Astrocyte (in vitro differentiated cells and primary cell): Measurements from ENCODE around the gene CAPG. TPM values are rescaled to one million over a fixed set of nuclear protein-coding genes. Genes with fewer than 3 reads are reported as not detected.

Experiments
- DNase-seq: peaks from one replicate; pipeline ENCODE4 v3.0.0-alpha.2; 2010; ENCODE audit warnings: low read depth
- FAIRE-seq: peaks from 2 replicates; lab custom pipeline; 2011; peaks lifted over from hg19 to GRCh38; lab: Jason Lieb, UNC
- H2AFZ ChIP-seq: 2 replicates; pipeline ENCODE4 v1.6.0; 2012; ENCODE audit warnings: low read depth, low read length, inconsistent platforms
- H3K27ac ChIP-seq: 2 replicates; pipeline ENCODE4 v1.5.1; 2011; ENCODE audit warnings: low read depth, low read length, inconsistent platforms
- H3K27me3 ChIP-seq: 2 replicates; pipeline ENCODE4 v1.6.0; 2011; ENCODE audit warnings: low read length, inconsistent platforms; ENCODE audit not compliant: insufficient read depth
- H3K36me3 ChIP-seq: 2 replicates; pipeline ENCODE4 v1.5.1; 2011; ENCODE audit warnings: low read length, inconsistent platforms; ENCODE audit not compliant: insufficient read depth
- H3K4me1 ChIP-seq: 2 replicates; pipeline ENCODE4 v1.5.1; 2011; ENCODE audit warnings: low read length, inconsistent platforms; ENCODE audit not compliant: insufficient read depth
- H3K4me2 ChIP-seq: 2 replicates; pipeline ENCODE4 v1.6.0; 2012; ENCODE audit warnings: low read length, inconsistent platforms
- H3K4me3 ChIP-seq: 2 replicates; pipeline ENCODE4 v1.5.1; 2011; ENCODE audit warnings: low read depth, mild to moderate bottlenecking, low read length, inconsistent platforms; ENCODE audit not compliant: insufficient read depth
- H3K79me2 ChIP-seq: 2 replicates; pipeline ENCODE4 v1.6.0; 2012; ENCODE audit warnings: mild to moderate bottlenecking, low read length, inconsistent platforms; ENCODE audit not compliant: insufficient read depth
- H3K9ac ChIP-seq: 2 replicates; pipeline ENCODE4 v1.6.0; 2012; ENCODE audit warnings: mild to moderate bottlenecking, low read length, inconsistent platforms
- H3K9me3 ChIP-seq: 2 replicates; pipeline ENCODE4 v1.5.1; 2012; ENCODE audit warnings: low read depth, mild to moderate bottlenecking, low read length, inconsistent platforms; ENCODE audit not compliant: insufficient read depth
- H4K20me1 ChIP-seq: 2 replicates; pipeline ENCODE4 v1.6.0; 2012; ENCODE audit warnings: low read length, inconsistent platforms; ENCODE audit not compliant: insufficient read depth
- H3K27ac Mint-ChIP-seq: one replicate; pipeline ENCODE4 v1.8.0; 2021; ENCODE audit warnings: mild to moderate bottlenecking, mixed read lengths; ENCODE audit not compliant: unreplicated experiment
- H3K27me3 Mint-ChIP-seq: one replicate; pipeline ENCODE4 v1.8.0; 2021; ENCODE audit warnings: low read depth, mixed read lengths; ENCODE audit not compliant: unreplicated experiment
- H3K36me3 Mint-ChIP-seq: one replicate; pipeline ENCODE4 v1.8.0; 2021; ENCODE audit warnings: low read depth, mixed read lengths; ENCODE audit not compliant: unreplicated experiment
- H3K4me1 Mint-ChIP-seq: one replicate; pipeline ENCODE4 v1.8.0; 2021; ENCODE audit warnings: low read depth, mixed read lengths; ENCODE audit not compliant: unreplicated experiment
- H3K4me3 Mint-ChIP-seq: one replicate; pipeline ENCODE4 v1.8.0; 2021; ENCODE audit warnings: mild to moderate bottlenecking, moderate library complexity, mixed read lengths; ENCODE audit not compliant: unreplicated experiment
- H3K9me3 Mint-ChIP-seq: one replicate; pipeline ENCODE4 v1.8.0; 2021; ENCODE audit warnings: mild to moderate bottlenecking, mixed read lengths; ENCODE audit not compliant: unreplicated experiment
- CTCF ChIP-seq: IDR thresholded peaks from 2 replicates; pipeline ENCODE4 v1.5.1; 2011; ENCODE audit warnings: low read depth, mild to moderate bottlenecking, inconsistent platforms, low read length, moderate library complexity; ENCODE audit not compliant: insufficient read depth
- EZH2 ChIP-seq: IDR thresholded peaks from 2 replicates; pipeline ENCODE4 v1.6.1; 2012; ENCODE audit warnings: mild to moderate bottlenecking, low read length, inconsistent platforms; ENCODE audit not compliant: insufficient read depth
- total RNA-seq: library from RNA; stranded (reverse); gene quantifications from 2 replicates; pipeline ENCODE4 v1.2.1, GENCODE V29; 2021

The CAPG gene
- total RNA-seq, 1 donor from 2014 or later = 68.2 TPM

GRCh38 chr2:85419009-85419675, 9.0 kb upstream of the CAPG start:
- H3K4me1 Mint-ChIP-seq = peaks cover 24% of the 10 kb centered on the region
- H2AFZ ChIP-seq = peak overlapping the region; percentile 98
- no peak for FAIRE-seq
- peak overlapping the region; percentile 91 for H3K9ac ChIP-seq
- H3K27me3 ChIP-seq = no peaks in the 10 kb centered on the region
- no peaks in the 10 kb centered on the region for H3K36me3 Mint-ChIP-seq
- DNase-seq = no peak
- peaks cover 3% of the 10 kb centered on the region for H3K27me3 Mint-ChIP-seq
- H3K27ac Mint-ChIP-seq = peak overlapping the region; percentile 87
- H3K4me1 ChIP-seq = peaks cover 31% of the 10 kb centered on the region
- H3K4me3 ChIP-seq = peak overlapping the region; percentile 88
- peaks cover 4% of the 10 kb centered on the region for H3K79me2 ChIP-seq
- no peaks in the 10 kb centered on the region for H3K9me3 ChIP-seq
- peak overlapping the region; percentile 90 for H3K27ac ChIP-seq
- peak overlapping the region; percentile 90 for H3K4me2 ChIP-seq
- H3K36me3 ChIP-seq = no peaks in the 10 kb centered on the region
- H3K4me3 Mint-ChIP-seq = peak overlapping the region; percentile 86
- no peak for TF ChIP-seq CTCF
- no peak for TF ChIP-seq EZH2
- H3K9me3 Mint-ChIP-seq = no peaks in the 10 kb centered on the region
- no peaks in the 10 kb centered on the region for H4K20me1 ChIP-seq

GRCh38 chr2:85418132-85419008, 8.2 kb upstream of the CAPG start, which contains the start of gene SH2D6:
Gene SH2D6, plus strand, starts transcription at chr2:85418714. Its CDS starts 10,752 bp downstream, at chr2:85429466.
- H3K9me3 Mint-ChIP-seq = no peaks in the 10 kb centered on the region
- no peak for TF ChIP-seq EZH2
- no peak for TF ChIP-seq CTCF
- H4K20me1 ChIP-seq = no peaks in the 10 kb centered on the region
- DNase-seq (peak; percentile 67), FAIRE-seq (no peak)
- H3K9me3 ChIP-seq = no peaks in the 10 kb centered on the region
- peak within 1 kb of the TSS; percentile 86 for H3K4me3 Mint-ChIP-seq
- H3K27me3 Mint-ChIP-seq = no peaks in the 10 kb centered on the region
- peak within 1 kb of the TSS; percentile 90 for H3K27ac ChIP-seq
- H3K9ac ChIP-seq = peak within 1 kb of the TSS; percentile 91
- peak within 1 kb of the TSS; percentile 90 for H3K4me2 ChIP-seq
- no peaks in the 10 kb centered on the region for H3K36me3 ChIP-seq
- H2AFZ ChIP-seq = peak within 1 kb of the TSS; percentile 98
- H3K27me3 ChIP-seq = no peaks in the 10 kb centered on the region
- H3K36me3 Mint-ChIP-seq = no peaks in the 10 kb centered on the region
- H3K4me1 Mint-ChIP-seq = peaks cover 27% of the 10 kb centered on the region
- H3K27ac Mint-ChIP-seq = peak within 1 kb of the TSS; percentile 96
- H3K4me1 ChIP-seq = peaks cover 34% of the 10 kb centered on the region
- H3K4me3 ChIP-seq = peak within 1 kb of the TSS; percentile 88
- peaks cover 8% of the 10 kb centered on the region for H3K79me2 ChIP-seq
